ENCODE measurements around the gene KIF18A. TPM values are rescaled to one million over a fixed set of nuclear protein-coding genes. Genes with fewer than 3 reads are reported as not detected.

KIF18A gene
- total and polyA plus RNA-seq, 9 of the 15 experiments (the other 6 are each of a cell fraction or from before 2014, with no cell fraction given), result 15.1 to 36.1 (median 24.3) TPM

GRCh38 chr11:28110108-28110820 is 2.3 kb upstream of the KIF18A start (continued):
- no peak for TF ChIP-seq TEAD2 (tag; IDR thresholded peaks at IDR 0.05)
- TF ChIP-seq BHLHE40 (IDR thresholded peaks at IDR 0.05; ENCODE audit: low read length), result 0 out of 2 replicates have a peak, but pooled peaks have one; percentile 18
- no peak for TF ChIP-seq ZBTB43 (CRISPR knock-in tag; IDR thresholded peaks at IDR 0.05)
- TF ChIP-seq SIRT6 (IDR thresholded peaks at IDR 0.05; ENCODE audit: low read depth, low read length), result no peak
- TF ChIP-seq, protein P1, sequence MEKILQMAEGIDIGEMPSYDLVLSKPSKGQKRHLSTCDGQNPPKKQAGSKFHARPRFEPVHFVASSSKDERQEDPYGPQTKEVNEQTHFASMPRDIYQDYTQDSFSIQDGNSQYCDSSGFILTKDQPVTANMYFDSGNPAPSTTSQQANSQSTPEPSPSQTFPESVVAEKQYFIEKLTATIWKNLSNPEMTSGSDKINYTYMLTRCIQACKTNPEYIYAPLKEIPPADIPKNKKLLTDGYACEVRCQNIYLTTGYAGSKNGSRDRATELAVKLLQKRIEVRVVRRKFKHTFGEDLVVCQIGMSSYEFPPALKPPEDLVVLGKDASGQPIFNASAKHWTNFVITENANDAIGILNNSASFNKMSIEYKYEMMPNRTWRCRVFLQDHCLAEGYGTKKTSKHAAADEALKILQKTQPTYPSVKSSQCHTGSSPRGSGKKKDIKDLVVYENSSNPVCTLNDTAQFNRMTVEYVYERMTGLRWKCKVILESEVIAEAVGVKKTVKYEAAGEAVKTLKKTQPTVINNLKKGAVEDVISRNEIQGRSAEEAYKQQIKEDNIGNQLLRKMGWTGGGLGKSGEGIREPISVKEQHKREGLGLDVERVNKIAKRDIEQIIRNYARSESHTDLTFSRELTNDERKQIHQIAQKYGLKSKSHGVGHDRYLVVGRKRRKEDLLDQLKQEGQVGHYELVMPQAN (IDR thresholded peaks at IDR 0.05; ENCODE audit: borderline replicate concordance), result peak; percentile 79; the same call in 1 of the 2 replicates
- TF ChIP-seq RUNX1 (IDR thresholded peaks at IDR 0.05; ENCODE audit: low read depth), result no peak
- TF ChIP-seq, protein P2, sequence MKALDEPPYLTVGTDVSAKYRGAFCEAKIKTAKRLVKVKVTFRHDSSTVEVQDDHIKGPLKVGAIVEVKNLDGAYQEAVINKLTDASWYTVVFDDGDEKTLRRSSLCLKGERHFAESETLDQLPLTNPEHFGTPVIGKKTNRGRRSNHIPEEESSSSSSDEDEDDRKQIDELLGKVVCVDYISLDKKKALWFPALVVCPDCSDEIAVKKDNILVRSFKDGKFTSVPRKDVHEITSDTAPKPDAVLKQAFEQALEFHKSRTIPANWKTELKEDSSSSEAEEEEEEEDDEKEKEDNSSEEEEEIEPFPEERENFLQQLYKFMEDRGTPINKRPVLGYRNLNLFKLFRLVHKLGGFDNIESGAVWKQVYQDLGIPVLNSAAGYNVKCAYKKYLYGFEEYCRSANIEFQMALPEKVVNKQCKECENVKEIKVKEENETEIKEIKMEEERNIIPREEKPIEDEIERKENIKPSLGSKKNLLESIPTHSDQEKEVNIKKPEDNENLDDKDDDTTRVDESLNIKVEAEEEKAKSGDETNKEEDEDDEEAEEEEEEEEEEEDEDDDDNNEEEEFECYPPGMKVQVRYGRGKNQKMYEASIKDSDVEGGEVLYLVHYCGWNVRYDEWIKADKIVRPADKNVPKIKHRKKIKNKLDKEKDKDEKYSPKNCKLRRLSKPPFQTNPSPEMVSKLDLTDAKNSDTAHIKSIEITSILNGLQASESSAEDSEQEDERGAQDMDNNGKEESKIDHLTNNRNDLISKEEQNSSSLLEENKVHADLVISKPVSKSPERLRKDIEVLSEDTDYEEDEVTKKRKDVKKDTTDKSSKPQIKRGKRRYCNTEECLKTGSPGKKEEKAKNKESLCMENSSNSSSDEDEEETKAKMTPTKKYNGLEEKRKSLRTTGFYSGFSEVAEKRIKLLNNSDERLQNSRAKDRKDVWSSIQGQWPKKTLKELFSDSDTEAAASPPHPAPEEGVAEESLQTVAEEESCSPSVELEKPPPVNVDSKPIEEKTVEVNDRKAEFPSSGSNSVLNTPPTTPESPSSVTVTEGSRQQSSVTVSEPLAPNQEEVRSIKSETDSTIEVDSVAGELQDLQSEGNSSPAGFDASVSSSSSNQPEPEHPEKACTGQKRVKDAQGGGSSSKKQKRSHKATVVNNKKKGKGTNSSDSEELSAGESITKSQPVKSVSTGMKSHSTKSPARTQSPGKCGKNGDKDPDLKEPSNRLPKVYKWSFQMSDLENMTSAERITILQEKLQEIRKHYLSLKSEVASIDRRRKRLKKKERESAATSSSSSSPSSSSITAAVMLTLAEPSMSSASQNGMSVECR (CRISPR knock-in tag; IDR thresholded peaks at IDR 0.05), result no peak
- TF ChIP-seq CTBP1 (IDR thresholded peaks at IDR 0.05; ENCODE audit: borderline replicate concordance), result peak; percentile 56; the same call in 1 of the 2 replicates
- no peak for TF ChIP-seq BDP1 (IDR thresholded peaks at IDR 0.05; ENCODE audit: insufficient read depth, insufficient read length)
- no peak for TF ChIP-seq PURB (CRISPR knock-in tag; IDR thresholded peaks at IDR 0.05; ENCODE audit: low read depth)
- 0 out of 2 replicates have a peak, but pooled peaks have one; percentile 28 for TF ChIP-seq ZNF239 (CRISPR knock-in tag; IDR thresholded peaks at IDR 0.05)
- TF ChIP-seq HNRNPL (IDR thresholded peaks at IDR 0.05; ENCODE audit: low read depth, low read length), result no peak
- no peak for TF ChIP-seq ZNF584 (CRISPR knock-in tag; IDR thresholded peaks at IDR 0.05; ENCODE audit: low read depth)
- TF ChIP-seq, protein P3, sequence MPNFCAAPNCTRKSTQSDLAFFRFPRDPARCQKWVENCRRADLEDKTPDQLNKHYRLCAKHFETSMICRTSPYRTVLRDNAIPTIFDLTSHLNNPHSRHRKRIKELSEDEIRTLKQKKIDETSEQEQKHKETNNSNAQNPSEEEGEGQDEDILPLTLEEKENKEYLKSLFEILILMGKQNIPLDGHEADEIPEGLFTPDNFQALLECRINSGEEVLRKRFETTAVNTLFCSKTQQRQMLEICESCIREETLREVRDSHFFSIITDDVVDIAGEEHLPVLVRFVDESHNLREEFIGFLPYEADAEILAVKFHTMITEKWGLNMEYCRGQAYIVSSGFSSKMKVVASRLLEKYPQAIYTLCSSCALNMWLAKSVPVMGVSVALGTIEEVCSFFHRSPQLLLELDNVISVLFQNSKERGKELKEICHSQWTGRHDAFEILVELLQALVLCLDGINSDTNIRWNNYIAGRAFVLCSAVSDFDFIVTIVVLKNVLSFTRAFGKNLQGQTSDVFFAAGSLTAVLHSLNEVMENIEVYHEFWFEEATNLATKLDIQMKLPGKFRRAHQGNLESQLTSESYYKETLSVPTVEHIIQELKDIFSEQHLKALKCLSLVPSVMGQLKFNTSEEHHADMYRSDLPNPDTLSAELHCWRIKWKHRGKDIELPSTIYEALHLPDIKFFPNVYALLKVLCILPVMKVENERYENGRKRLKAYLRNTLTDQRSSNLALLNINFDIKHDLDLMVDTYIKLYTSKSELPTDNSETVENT (CRISPR knock-in tag; IDR thresholded peaks at IDR 0.05), result no peak
- TF ChIP-seq, protein P4, sequence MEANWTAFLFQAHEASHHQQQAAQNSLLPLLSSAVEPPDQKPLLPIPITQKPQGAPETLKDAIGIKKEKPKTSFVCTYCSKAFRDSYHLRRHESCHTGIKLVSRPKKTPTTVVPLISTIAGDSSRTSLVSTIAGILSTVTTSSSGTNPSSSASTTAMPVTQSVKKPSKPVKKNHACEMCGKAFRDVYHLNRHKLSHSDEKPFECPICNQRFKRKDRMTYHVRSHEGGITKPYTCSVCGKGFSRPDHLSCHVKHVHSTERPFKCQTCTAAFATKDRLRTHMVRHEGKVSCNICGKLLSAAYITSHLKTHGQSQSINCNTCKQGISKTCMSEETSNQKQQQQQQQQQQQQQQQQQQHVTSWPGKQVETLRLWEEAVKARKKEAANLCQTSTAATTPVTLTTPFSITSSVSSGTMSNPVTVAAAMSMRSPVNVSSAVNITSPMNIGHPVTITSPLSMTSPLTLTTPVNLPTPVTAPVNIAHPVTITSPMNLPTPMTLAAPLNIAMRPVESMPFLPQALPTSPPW (CRISPR knock-in tag; IDR thresholded peaks at IDR 0.05), result no peak
- TF ChIP-seq ZNF644 (tag; IDR thresholded peaks at IDR 0.05; ENCODE audit: low read depth), result no peak

Data from K562 (cell line).